H7 (cell line): Measurements from ENCODE around the gene PRKACG. TPM values are rescaled to one million over a fixed set of nuclear protein-coding genes. Genes with fewer than 3 reads are reported as not detected.

Source experiments
- total RNA-seq: library from RNA; depleted of rRNA; stranded (reverse); fragments of >200 nt; shearing (Covaris generic); gene quantifications from 2 replicates; pipeline ENCODE4 v1.2.3, GENCODE V29; 2014; rRNA removed

PRKACG gene
- total RNA-seq, 1 experiment from 2014 or later: not detected

Other genes starting within 250 kb of the PRKACG start
- gene FXN, start 21.6 kb upstream of the PRKACG start, total RNA-seq: 9.3 and 10.0 TPM in 2 replicates
- 107 and 128 TPM in 2 replicates for gene TJP2, start 160.2 kb upstream of the PRKACG start, total RNA-seq